GM18858 (cell line): ENCODE data around the gene PRKCA.

Experiments used
- ATAC-seq: cut with Tn5 transposase; IDR thresholded peaks from one replicate; pipeline ENCODE4 v1.9.1; 2021; ENCODE audit not compliant: unreplicated experiment

Gene PRKCA

DNA sequence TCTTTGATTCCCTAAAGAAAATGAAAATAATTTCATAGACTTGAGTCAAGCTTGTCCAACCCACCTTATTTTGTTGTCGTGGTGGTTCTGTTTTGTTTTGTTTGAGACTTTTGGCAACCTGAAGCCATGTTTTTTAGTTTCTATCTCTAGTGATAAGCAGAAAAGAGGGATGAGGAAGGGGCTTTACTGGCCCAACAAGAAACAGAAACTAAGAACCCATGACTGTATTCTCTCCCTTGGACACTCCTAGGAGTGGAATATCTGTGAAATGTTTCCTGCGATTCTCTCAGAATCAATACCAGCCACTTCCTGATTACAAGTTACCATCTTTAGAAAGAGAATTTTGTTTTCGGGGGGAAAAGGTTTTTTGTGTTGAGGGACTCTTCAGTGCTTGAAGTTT lies 207.5 kb downstream of the PRKCA start:
- ATAC-seq: no peak

DNA sequence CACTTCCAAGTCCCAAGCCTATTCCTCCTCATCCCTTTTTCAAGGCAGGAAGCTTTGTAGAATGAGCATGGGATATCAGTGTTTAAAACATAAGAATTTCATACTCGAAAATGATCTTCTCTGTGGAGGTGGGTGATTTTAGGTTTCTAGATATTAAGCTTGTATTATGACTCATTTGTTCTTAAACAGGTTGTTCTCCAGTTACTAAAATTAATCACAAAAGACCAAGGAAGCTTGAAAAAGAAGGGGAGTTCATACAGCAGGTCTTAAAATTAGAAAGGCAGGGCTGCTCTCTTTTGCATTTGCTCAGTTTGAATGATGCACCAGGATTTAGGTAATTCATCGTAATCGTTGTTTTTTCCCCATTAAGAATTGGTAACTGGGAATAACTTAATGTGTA lies 208.7 kb downstream of the PRKCA start:
- no peak for ATAC-seq

DNA sequence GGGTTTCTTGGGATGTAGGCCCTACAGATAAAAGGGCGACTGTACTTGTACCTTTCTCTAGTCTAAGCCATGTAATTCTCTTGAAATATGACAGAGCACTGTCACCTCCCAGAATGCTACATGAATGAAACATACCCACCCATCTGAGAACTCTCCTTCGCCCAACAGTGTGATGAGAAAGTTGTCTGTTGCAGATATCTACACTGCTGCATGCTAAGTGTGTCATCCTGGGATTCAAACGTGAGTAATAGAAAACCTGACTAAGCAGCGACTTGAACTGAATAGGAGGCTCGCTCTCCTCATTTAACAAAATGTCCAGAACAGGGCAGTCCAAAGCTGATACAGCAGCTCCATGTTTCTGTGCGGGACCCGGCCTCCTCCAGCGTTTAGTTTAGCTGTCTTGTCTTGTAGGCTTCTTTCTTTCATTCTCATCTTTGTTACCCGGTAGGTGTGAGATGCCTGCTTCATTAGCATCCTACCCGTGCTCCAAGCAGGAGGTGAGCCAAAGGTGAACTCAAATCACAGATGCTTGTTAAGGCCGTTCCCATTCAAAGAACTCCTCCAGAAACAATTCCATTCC lies 211.9 kb downstream of the PRKCA start:
- no peak for ATAC-seq

DNA sequence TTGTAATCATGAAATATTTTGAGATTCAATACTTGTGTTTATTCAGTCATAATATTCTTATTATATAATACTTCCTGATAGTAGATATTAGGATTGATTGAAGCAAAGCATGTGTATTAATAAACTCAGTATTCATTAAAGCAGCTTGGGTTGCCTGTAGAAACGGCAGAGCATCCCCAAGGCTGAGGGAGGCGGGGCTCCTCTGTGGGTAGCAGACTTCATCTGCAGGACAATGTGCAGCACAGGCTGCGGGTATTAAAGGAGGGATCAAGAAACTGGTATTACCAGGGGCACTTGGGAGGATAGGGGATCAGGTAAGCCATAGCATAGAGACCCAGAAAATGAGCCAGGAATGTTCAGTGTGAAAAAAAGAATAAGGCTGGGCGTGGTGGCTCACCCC lies 213.6 kb downstream of the PRKCA start:
- ATAC-seq: no peak

DNA sequence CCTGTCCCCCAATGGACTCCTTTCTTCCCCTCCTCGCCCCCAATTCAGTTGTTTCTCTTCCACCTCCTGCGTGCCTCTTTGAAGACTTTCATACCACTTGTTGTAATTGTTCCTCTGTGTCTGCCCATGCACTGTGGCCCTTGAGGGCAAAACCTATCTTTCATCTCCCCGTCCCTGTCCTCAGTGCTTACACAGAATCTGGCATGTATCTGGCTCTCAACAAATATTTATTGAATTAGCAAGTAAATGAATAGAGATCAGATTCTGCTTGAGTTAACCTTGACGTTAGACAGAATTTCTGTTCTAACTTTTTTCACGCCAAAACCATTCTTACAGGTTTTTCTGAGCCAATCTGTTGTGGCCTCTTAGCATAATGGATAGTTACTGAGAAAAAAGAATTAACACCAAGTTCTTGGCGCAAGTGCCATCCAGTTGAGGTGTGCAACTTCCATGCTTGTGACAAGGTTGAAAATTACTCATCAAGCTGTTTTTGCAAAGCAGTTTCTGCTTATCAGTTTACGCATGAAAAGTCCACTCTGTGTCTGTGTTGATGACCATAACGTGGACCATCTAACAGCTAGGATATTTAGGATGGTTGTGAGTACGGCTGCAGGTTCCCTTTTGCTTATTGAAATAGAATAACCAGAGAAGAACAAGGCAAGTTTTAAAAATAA lies 215.1 kb downstream of the PRKCA start:
- ATAC-seq: no peak

DNA sequence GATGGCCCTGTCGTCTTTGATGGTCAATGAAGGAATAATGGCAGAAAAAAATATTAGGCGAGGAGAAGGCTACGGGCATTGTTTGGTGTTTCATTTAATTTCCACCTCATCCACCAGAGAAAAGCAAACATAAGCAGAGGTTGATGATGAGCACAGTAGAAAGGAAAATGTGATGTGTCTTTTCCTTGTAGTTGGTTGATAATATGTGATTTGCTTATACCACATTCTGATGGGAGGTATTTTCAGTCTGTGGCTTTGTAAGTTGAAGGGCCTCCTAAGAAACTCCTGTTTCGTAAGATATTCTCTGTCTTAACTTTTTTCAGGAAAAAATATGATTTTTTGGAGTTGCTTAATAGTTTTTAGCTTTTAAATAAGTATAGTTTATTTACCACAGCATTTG lies 215.7 kb downstream of the PRKCA start:
- no peak for ATAC-seq

DNA sequence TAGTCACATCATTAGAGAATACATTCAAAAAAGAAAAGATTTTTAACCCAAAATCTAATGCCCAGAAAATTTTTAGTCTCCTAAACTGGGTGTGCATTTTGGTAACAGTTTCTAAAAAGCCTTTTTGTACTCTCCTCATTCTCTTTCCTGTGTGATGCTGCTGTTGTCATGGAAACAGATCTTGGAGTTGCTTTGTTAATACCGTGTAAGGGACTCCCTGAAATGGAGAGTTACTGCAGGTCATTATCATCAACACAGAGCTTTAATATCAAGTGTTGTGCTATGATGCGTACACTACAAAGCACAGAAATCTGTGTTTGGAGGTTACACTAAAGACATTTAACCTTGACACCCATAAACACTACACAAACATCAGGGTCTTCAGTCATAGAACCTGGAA lies 216.3 kb downstream of the PRKCA start:
- no peak for ATAC-seq

DNA sequence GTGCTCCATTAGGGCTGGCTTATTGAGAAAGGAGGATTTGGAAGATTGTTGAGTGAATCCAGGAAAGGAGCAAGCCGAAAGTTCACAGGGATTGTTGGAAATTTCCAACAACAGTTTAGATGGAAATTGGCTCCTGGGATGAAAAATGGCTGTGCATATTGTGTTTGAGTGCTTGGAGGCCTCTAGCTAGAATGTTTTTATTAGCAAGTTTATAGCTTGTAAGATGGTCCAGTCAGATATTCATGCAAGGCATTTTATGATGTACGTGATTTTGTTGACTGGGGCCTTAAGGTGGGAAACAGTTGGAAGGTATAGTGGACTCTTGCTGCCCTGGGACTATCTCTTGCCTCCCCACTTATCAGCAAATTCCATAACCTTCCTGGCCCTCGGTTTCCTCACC lies 216.7 kb downstream of the PRKCA start:
- ATAC-seq: no peak

DNA sequence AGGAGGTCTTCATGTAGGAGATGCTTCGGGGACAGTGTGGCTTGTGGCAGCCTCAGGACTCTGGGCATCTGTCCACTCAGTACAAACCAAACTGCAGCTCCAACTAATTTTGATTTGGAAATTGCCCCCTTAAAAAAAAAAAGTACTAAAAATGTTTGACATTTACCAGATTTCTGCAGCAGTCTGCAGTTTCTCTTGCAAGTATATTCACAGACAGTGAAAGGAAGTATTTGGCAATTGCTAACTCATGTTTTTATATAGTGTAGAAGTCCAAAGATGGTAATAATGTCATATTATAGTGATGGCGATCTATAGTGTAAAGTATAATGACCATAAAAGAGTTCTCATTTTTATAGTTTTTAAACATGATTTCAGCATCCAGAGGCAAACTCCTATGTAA lies 218.6 kb downstream of the PRKCA start:
- no peak for ATAC-seq

DNA sequence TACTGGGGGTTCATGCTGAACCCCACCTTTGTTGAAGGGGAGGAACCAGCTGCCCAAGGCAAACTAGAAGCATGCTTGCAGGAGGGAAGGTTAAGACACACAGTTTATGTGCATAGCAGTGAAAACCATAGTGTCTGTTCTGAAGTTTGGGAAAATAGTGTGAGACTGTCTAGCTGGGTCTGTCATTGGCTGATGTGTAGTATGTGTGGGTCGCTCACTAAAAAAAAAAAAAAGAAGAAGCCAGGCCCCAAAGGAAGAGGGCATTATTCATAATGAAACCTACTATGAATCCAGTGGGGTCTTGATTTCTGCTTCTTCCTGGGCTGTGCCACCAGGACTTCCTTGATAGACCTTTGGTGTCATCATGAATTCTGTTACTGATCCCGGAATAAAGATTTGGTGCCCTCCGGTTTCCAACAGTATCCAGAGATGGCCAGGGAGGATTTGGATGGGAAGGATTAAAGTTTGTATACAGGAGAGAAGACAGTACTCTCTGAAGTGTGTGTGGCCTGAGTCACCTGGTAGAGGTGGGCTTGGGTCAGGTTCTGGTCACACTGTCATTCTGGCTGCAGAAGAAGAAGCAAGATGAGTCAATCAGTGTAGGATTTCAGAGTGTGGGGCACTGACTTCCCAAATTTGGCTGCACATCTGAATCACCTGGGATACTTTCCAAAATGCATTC lies 220.3 kb downstream of the PRKCA start:
- ATAC-seq: no peak

DNA sequence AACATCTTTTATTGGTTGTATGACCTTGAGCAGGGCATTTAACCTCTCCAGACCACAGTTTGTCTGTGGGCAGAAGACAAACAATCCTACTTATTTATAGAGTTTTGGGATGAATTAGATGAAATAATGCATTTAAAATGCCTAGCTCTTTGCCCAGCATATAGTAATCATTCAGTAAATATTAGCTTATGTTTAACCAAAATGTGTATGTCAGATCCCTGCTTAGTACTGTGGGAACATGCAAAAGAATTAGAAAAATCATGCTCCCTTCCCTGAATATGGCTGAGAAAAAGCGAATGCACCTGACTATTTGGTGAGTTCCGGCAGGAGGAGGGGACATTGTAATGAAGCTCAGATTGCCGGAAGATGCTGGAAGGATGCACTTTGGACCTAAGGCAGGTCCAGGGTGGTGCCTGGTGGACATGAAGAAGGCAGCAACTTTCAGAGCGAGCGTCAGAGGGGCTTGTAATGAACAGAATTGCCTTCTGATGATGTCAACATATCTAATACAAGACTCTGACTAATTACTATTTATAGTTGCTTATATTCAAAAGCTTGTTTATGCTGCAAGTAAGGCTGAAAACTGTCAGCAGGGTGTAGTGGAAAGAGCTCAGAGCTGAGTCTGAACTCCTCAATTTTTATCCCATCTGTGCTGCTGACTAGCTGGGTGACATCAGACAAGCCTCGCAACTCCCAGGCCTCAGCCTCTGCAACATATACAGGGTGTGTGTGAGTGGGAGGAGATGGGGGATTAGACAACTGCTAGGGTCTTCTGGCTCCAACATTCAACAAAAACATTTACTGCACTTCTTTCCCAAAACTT lies 221.2 kb downstream of the PRKCA start:
- ATAC-seq: no peak

DNA sequence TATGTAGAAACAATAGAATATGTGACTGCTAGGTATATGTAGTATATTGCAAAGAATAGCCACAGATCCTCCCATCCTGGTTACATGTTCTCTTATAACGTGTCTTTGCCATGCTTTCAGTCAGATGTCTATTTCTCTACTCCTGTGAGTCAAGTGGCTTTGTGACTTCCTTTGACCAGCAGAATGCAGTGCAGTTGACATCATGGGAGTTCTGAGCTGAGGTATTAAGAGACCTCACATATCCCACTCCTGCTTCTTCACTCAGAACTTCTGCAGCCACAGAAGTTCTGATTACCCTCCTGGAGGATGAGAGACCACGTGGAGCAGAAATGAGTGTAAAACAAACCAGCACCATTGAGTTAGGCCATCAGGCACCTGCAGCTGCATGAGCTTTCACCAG lies 222.5 kb downstream of the PRKCA start:
- no peak for ATAC-seq

DNA sequence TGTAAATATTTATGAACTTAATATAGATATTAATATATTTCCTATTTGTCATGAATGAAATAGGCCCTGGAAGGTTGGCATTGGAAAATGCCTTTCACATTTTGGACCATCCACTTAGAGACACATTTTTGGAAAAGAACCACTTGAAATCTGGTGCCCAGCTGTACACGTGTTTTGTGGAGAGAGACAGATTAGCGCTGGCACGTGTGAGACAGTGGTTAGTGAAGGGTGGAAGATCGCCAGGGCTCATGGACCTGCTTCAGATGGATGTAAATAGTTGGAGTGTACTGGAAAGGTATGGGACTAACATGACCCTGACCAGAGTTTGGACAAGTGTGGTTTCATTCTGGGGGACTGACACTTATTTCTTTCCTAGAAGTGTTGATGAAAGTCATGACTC lies 222.9 kb downstream of the PRKCA start:
- ATAC-seq: no peak

DNA sequence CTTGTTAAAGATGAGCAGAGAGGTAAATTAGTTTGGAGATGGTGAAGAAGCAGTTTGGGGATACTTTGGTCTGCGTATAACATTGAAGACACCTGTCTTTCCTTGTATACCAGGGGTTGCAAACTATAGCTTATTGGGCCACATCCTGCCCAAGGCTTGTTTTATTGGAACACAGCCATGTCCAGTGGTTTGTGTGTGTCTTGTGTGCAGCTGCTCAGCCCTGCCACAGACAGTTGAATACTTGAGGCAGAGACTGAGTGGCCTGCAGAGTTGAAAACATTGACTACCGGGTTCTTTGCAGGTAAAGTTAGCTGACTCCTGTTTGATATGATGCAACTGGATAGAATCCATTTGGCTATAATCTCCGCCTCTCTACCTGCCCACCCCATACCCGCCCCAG lies 224.4 kb downstream of the PRKCA start:
- no peak for ATAC-seq

DNA sequence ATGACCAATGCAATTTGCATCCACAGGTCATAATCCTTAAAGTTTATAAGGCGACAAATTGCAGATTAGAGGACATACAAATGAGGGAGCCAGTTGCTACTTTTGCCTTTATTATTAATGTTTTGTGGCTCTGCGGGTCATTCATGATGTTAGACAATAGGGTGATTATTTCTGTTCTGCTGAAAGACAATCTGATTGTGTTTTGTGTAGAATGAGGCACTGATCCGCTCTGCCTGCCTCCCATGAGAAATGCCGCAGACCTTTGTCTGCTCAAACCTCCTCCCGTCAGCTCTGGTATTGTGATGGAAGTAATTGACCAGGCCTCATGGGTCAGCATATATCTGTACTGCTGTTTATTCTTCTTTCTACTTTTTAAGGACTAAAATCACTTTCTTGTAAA lies 224.9 kb downstream of the PRKCA start:
- ATAC-seq: no peak

DNA sequence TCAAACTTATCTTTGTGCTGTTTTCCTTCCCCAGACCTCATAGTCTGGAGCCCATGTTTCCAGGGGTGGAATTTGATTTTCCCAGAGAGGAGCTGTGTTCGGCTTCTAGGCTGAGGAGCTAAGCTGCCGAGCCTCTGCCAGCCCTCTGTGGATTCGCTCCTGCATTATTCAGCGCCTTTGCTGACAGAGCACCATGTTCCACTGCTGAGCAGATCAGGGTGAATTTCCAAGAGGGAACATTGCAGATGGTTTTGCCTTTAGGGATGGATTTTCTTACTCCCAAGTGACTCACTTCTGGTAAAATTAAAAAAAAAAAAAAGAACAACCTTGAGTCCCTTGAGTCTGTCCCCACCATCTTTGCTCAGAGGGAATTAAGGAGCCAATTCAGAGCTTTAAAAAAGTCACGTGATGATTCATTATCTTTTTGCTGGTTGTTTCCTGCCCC lies 229.5 kb downstream of the PRKCA start:
- no peak for ATAC-seq

DNA sequence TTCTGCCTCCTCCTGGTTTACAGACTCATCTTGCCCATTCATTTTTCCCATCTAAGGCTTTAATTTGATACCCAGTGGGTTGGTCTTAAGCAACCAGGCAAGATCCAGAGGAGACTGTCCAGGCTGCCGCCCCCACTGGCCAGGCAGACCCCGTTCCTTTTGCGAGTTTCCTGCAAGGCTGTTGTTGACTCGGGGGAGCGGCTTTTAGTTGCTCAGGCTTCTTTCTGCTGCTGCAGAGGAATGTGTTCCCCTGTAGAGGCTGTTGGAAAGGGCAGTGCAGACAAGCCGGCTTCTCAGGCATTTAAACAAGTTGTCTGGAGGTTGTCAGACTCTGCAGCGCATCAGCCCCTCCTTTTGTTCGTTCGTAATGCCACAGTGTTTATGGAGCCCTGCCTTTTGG lies 231.2 kb downstream of the PRKCA start:
- no peak for ATAC-seq

DNA sequence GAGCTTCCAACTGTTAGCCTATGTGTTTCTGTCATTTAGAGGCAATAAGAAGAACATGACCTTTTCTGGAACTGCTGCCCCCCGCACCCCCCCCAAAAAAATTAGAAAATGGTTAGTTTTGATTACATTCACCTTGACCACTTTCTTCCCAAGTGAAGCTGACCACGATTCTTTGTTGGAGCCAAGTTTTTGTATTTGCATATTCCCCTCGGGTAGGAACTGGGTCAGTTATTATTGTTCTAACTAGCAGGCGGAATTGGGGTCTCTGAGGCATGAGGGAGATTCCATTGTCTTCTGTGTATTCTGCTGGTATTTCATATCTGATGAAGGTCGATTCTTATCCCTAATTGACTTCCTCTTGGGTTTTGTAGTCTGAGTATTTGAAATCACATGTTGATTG lies 231.6 kb downstream of the PRKCA start:
- ATAC-seq: no peak

DNA sequence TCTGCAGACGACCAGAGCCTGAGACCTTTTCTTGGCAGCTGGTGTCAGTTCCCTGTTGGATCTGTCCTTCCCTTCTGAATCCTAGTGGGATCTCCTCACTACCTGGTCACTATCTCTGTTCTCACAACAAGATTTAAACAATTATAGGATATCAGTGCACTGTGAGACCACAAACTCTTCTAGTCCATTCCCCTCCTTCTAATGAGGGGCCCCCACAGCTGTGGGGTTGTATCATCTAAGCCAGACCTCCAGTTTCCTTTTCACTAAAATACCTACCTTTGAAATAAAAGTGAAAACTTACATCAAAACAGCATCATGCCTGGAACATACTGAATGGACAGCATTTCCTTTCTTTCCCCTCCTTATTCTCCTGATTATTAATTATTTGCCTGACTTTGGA lies 233.2 kb downstream of the PRKCA start:
- no peak for ATAC-seq

DNA sequence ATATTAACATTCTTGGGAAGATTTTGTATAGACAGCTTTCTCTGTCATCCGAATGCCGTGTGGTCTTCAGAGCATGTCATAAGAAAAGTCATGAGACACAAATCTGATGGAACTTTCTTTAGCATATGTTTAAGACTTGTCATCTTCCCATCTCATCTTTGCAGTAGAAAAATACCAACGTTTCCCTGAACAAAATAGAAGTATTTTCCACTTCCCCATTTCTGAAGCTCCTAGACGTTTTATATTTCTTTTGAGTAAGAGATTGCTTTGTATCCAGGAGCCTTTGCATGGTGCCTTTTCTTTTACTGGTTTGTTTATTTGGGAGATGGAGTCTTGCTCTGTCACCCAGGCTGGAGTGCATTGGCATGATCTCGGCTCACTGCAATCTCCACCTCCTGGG lies 235.1 kb downstream of the PRKCA start:
- ATAC-seq: no peak

DNA sequence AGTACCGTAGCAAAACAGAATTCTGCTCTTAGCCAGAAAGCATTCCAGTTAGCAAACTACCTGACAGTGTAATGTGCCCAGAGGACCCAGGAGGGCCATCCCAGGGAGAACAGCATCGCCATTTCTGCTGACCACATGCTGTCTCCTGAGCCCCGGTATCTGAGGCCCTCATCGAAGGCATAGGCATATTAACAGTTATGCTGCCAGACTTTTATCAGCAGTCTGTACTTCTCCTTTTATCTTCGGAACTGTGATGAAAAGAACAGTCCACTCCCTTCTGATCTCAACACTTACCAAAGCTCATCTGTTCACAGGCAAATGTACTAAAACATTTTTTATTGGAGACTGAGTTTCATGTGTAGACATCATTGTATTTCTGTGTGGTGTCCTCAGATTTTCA lies 236.4 kb downstream of the PRKCA start:
- ATAC-seq: no peak
